B cell (primary cell): ENCODE measurements around the gene PTPRM. TPM values are rescaled to one million over a fixed set of nuclear protein-coding genes. Genes with fewer than 3 reads are reported as not detected.

Source experiments
- ATAC-seq: fragments of 200-7000 bp; cut with Tn5 transposase; one replicate; pipeline ENCODE4 v1.10.0; 2021; ENCODE audit warnings: low read depth, mild to moderate bottlenecking, moderate number of reproducible peaks, moderate library complexity
- CTCF ChIA-PET: fragments of 350-600 bp; sonication (Branson Sonifier 250); formaldehyde crosslinking; loops from one replicate; lab custom pipeline; 2021; ENCODE audit warnings: antibody characterized with exemption, inconsistent platforms; lab: Charles Lee
- POLR2A ChIA-PET: fragments of 350-600 bp; sonication (Branson Sonifier 250); formaldehyde crosslinking; loops from one replicate; lab custom pipeline; 2021; ENCODE audit warnings: antibody characterized with exemption; lab: Charles Lee
- DNase-seq: peaks from one replicate; pipeline ENCODE4 v3.0.0; 2013
- H2AFZ ChIP-seq: 2 replicates; pipeline ENCODE4 v1.6.1; 2012; ENCODE audit warnings: mild to moderate bottlenecking, low read depth, low read length; ENCODE audit not compliant: insufficient read depth, poor library complexity, severe bottlenecking
- H3K27ac ChIP-seq, 2 donors: 1 replicate in 1 of 2; 2 replicates in 1 of 2; pipeline ENCODE4 v1.5.1; 2012 to 2013; ENCODE audit warnings: low read length in 2 of 2, mild to moderate bottlenecking in 2 of 2, moderate library complexity in 1 of 2
- H3K27me3 ChIP-seq, 4 experiments: fragments of 200-600 bp in 1 of 4; sonication (generic) in 1 of 4; replicated peaks in 1 of 4; 1 replicate in 2 of 4; 2 replicates in 2 of 4; pipeline versions ENCODE4 v1.6.1 to v1.7.0; 2013 to 2016; ENCODE audit warnings: low read length in 3 of 4, mild to moderate bottlenecking in 2 of 4, mixed read lengths in 1 of 4, moderate library complexity in 1 of 4; ENCODE audit not compliant: insufficient read depth in 4 of 4, control insufficient read depth in 3 of 4; ENCODE audit errors: control extremely low read depth in 1 of 4
- H3K36me3 ChIP-seq, 2 experiments: replicated peaks in 1 of 2; 1 replicate in 1 of 2; 2 replicates in 1 of 2; pipeline versions ENCODE4 v1.6.1 to v1.7.1; 2013; ENCODE audit warnings: low read length in 1 of 2; ENCODE audit not compliant: insufficient read depth in 2 of 2, control insufficient read depth in 1 of 2; ENCODE audit errors: control extremely low read depth in 1 of 2, extremely low read depth in 1 of 2
- H3K4me1 ChIP-seq, 2 donors: fragments of 200-600 bp in 1 of 2; sonication (generic) in 1 of 2; 1 replicate in 1 of 2; 2 replicates in 1 of 2; pipeline versions ENCODE4 v1.5.1 to v1.6.1; 2013 to 2017; ENCODE audit warnings: low read length in 2 of 2; ENCODE audit not compliant: control insufficient read depth in 2 of 2, insufficient read depth in 2 of 2
- H3K4me2 ChIP-seq: replicated peaks from 2 replicates; pipeline ENCODE3; 2012; ENCODE audit warnings: mild to moderate bottlenecking, low read depth, low read length; ENCODE audit not compliant: poor library complexity, severe bottlenecking
- H3K4me3 ChIP-seq, 5 experiments: fragments of 200-600 bp in 1 of 5; sonication (generic) in 1 of 5; 1 replicate in 3 of 5; 2 replicates in 2 of 5; pipeline versions ENCODE4 v1.5.1 to v1.7.0; 2011 to 2016; ENCODE audit warnings: low read length in 4 of 5, mild to moderate bottlenecking in 4 of 5, low read depth in 2 of 5, control low read depth in 1 of 5, moderate library complexity in 1 of 5; ENCODE audit not compliant: insufficient read depth in 1 of 5; ENCODE audit errors: control extremely low read depth in 1 of 5, extremely low read depth in 1 of 5
- H3K79me2 ChIP-seq: fragments of 200-600 bp; sonication (generic); one replicate; pipeline ENCODE4 v1.6.0; 2016; ENCODE audit warnings: low read length; ENCODE audit not compliant: control insufficient read depth, insufficient read depth
- H3K9ac ChIP-seq: fragments of 200-600 bp; sonication (generic); 2 replicates; pipeline ENCODE4 v1.6.1; 2017; ENCODE audit warnings: mild to moderate bottlenecking, low read length, moderate library complexity
- H3K9me3 ChIP-seq, 3 donors: one replicate each; pipeline versions ENCODE4 v1.6.1 to v1.7.1; 2013; ENCODE audit warnings: low read length in 2 of 3; ENCODE audit not compliant: control insufficient read depth in 2 of 3, insufficient read depth in 1 of 3; ENCODE audit errors: control extremely low read depth in 1 of 3
- H4K20me1 ChIP-seq: 2 replicates; pipeline ENCODE4 v1.6.0; 2012; ENCODE audit warnings: mild to moderate bottlenecking, low read length; ENCODE audit not compliant: insufficient read depth, control insufficient read depth, poor library complexity, severe bottlenecking
- H3K27ac Mint-ChIP-seq: one replicate; pipeline ENCODE4 v1.8.0; 2021; ENCODE audit warnings: mixed read lengths
- H3K27me3 Mint-ChIP-seq: one replicate; pipeline ENCODE4 v1.8.0; 2021; ENCODE audit warnings: mixed read lengths
- H3K4me1 Mint-ChIP-seq: one replicate; pipeline ENCODE4 v1.8.0; 2021; ENCODE audit warnings: mixed read lengths
- H3K4me3 Mint-ChIP-seq: one replicate; pipeline ENCODE4 v1.8.0; 2021; ENCODE audit warnings: mixed read lengths
- H3K9me3 Mint-ChIP-seq: one replicate; pipeline ENCODE4 v1.8.0; 2022; ENCODE audit warnings: mixed read lengths; ENCODE audit not compliant: insufficient read depth
- CTCF ChIP-seq: fragments of 200-600 bp; IDR thresholded peaks from one replicate; pipeline ENCODE4 v1.8.0; 2022; ENCODE audit warnings: antibody characterized with exemption, mild to moderate bottlenecking
- EZH2 ChIP-seq: IDR thresholded peaks from 2 replicates; pipeline ENCODE4 v1.6.1; 2012; ENCODE audit warnings: borderline replicate concordance, low read depth, mild to moderate bottlenecking, moderate library complexity, low read length; ENCODE audit not compliant: insufficient read depth, poor library complexity, severe bottlenecking
- WGBS: methylation state at CpG from one replicate; pipeline ENCODE4 v1.1.5; 2013; ENCODE audit warnings: missing lambda C conversion rate; ENCODE audit not compliant: insufficient coverage; 5-methylcytosine and 5-hydroxymethylcytosine counted together
- intact Hi-C: fragments of 100-400 bp; cut with micrococcal nuclease; formaldehyde crosslinking; loops from one replicate; pipeline ENCODE4 v1.10.0; 2022
- polyA plus RNA-seq: library from polyadenylated mRNA; depleted of rRNA; stranded (reverse); fragments of >200 nt; gene quantifications from 2 replicates; pipeline ENCODE4 v1.2.3, GENCODE V29; 2012
- total RNA-seq, 2 donors: library from RNA; stranded (reverse); fragments of 120-200 nt in 1 of 2; gene quantifications; 1 replicate in 1 of 2; 2 replicates in 1 of 2; pipeline versions ENCODE4 v1.2.3 to v1.2.4, GENCODE V29; 2013 to 2022

The PTPRM gene
- total and polyA plus RNA-seq, 2 donors (not counting 1 experiment from before 2014, with no cell fraction given): 0.20 to 0.89 TPM

DNA sequence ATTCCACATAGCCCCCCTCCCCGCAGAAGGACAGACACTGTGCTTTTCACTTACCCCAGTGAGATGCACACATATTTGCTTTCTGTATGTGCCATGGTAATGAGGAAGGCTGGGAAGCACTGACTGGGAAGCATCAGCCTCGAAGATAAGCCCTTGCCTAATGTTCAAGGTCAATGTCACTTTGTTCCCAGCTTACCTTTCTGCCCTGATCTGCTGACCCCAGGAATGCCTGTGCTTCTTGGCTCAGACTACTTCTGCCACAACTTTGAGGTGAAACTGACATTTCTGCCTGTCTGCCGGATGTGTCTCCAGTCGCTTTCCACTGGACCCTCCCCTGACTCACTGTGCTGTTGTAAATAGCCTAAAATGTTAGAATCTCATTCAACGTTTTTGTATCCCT is 183.8 kb downstream of the PTPRM start:
- Histone ChIP-seq H3K4me2 (no peak overlapping the region), H3K9me3 (peaks cover 0 to 5% (median 0%) of the 10 kb centered on the region in 3 donors), H3K9ac (no peak overlapping the region), H3K4me3 (no peak overlapping the region), H2AFZ (no peak overlapping the region), H3K36me3 (no peaks in the 10 kb centered on the region), H3K27me3 (no peaks in the 10 kb centered on the region), H3K27ac (no peak overlapping the region), H4K20me1 (no peaks in the 10 kb centered on the region), H3K79me2 (no peaks in the 10 kb centered on the region), H3K4me1 (no peaks in the 10 kb centered on the region)
- ChIA-PET CTCF (no interaction called here), POLR2A (no interaction called here)
- ATAC-seq (no peak), DNase-seq (no peak)
- intact Hi-C loops: no loop called here
- H3K4me3 Mint-ChIP-seq: no peak overlapping the region
- H3K4me1 Mint-ChIP-seq: no peaks in the 10 kb centered on the region
- no peaks in the 10 kb centered on the region for H3K27me3 Mint-ChIP-seq
- no peak overlapping the region for H3K27ac Mint-ChIP-seq
- H3K9me3 Mint-ChIP-seq: peaks cover 3% of the 10 kb centered on the region
- no peak for TF ChIP-seq EZH2
- no peak for TF ChIP-seq CTCF
- WGBS: 86% methylated on average over 4 of the region's 5 CpGs

DNA sequence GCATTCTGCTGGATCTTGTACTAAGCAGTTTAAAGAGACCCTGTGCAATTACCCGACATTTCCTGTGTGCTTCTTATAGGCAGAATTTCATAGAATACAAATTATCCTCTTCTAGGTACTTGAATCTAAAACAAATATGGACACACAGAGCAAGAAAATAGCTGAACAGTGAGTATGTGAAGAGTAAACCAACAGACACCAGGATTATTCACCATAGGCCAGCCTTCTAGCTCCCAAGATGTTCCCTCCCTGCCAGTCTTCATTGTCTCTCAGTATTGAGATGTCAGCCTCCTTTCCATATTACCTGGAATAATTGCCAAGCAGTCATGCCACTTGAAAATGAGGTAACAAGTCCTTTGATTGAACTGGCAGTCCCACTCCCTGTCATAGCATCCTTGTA is 187.1 kb downstream of the PTPRM start:
- Histone ChIP-seq H3K4me2 (no peak overlapping the region), H3K79me2 (no peaks in the 10 kb centered on the region), H3K27ac (no peak overlapping the region), H2AFZ (no peak overlapping the region), H3K36me3 (no peaks in the 10 kb centered on the region), H3K9ac (no peak overlapping the region), H3K27me3 (no peaks in the 10 kb centered on the region), H3K4me1 (no peaks in the 10 kb centered on the region), H3K4me3 (no peak overlapping the region), H3K9me3 (no peaks in the 10 kb centered on the region), H4K20me1 (no peaks in the 10 kb centered on the region)
- WGBS: no CpG with 5 or more reads among the region's 1 CpG
- no peak for DNase-seq
- POLR2A ChIA-PET: no interaction called here
- Mint-ChIP-seq H3K27me3 (no peaks in the 10 kb centered on the region), H3K4me3 (no peak overlapping the region), H3K4me1 (no peaks in the 10 kb centered on the region), H3K9me3 (no peaks in the 10 kb centered on the region), H3K27ac (no peak overlapping the region)
- ATAC-seq: no peak
- CTCF ChIA-PET: no interaction called here
- TF ChIP-seq CTCF (no peak), EZH2 (no peak)
- intact Hi-C loops: no loop called here
